HepG2 (cell line): ENCODE data around the gene FKBP5. TPM values are rescaled to one million over a fixed set of nuclear protein-coding genes. Genes with fewer than 3 reads are reported as not detected.

Experiments
- AFF4 ChIP-seq: sonication (generic); formaldehyde crosslinking; IDR thresholded peaks from 2 replicates; pipeline ENCODE4 v1.4.0; 2020; ENCODE audit warnings: missing genetic modification reagents
- CEBPB ChIP-seq: IDR thresholded peaks from 2 replicates; pipeline ENCODE4 v1.6.1; 2011; ENCODE audit warnings: low read depth, low read length, improper control_type of control experiment, borderline replicate concordance
- CENPX ChIP-seq: sonication (generic); formaldehyde crosslinking; IDR thresholded peaks from 2 replicates; pipeline ENCODE4 v1.9.0; 2021; ENCODE audit warnings: mild to moderate bottlenecking, missing genetic modification reagents, moderate library complexity
- FOXM1 ChIP-seq: sonication (generic); formaldehyde crosslinking; IDR thresholded peaks from 2 replicates; pipeline ENCODE4 v1.5.0; 2020; ENCODE audit warnings: missing genetic modification reagents
- GABPA ChIP-seq, 2 experiments: IDR thresholded peaks; 2 replicates each; pipeline ENCODE4 v1.6.1; 2011 to 2016; ENCODE audit warnings: low read depth in 2 of 2, low read length in 1 of 2, missing biosample characterization in 1 of 2, missing genetic modification characterization in 1 of 2
- HIC2 ChIP-seq: sonication (generic); formaldehyde crosslinking; IDR thresholded peaks from 2 replicates; pipeline ENCODE4 v1.9.0; 2022; ENCODE audit warnings: low read depth, missing genetic modification reagents
- IRF2 ChIP-seq: IDR thresholded peaks from 2 replicates; pipeline ENCODE4 v1.6.1; 2018; ENCODE audit warnings: missing genetic modification reagents, missing compliant biosample characterization
- MED13 ChIP-seq: sonication (generic); formaldehyde crosslinking; IDR thresholded peaks from 2 replicates; pipeline ENCODE4 v1.5.0; 2020; ENCODE audit warnings: missing genetic modification reagents
- NR0B2 ChIP-seq: sonication (generic); formaldehyde crosslinking; IDR thresholded peaks from 2 replicates; pipeline ENCODE4 v1.4.0; 2020; ENCODE audit warnings: mild to moderate bottlenecking, missing genetic modification reagents
- SMAD3 ChIP-seq: sonication (generic); formaldehyde crosslinking; IDR thresholded peaks from 2 replicates; pipeline ENCODE4 v1.4.0; 2020; ENCODE audit warnings: missing genetic modification reagents
- SP5 ChIP-seq: IDR thresholded peaks from 2 replicates; pipeline ENCODE4 v1.6.1; 2016; ENCODE audit warnings: low read depth, borderline replicate concordance
- U2AF2 ChIP-seq: fragments of 200-400 bp; formaldehyde crosslinking; IDR thresholded peaks from 2 replicates; pipeline ENCODE4 v1.6.1; 2017; ENCODE audit warnings: low read depth, mild to moderate bottlenecking, low read length
- ZNF3 ChIP-seq: IDR thresholded peaks from 2 replicates; pipeline ENCODE4 v1.7.0; 2017; ENCODE audit warnings: inconsistent platforms
- ZNF564 ChIP-seq: sonication (generic); formaldehyde crosslinking; IDR thresholded peaks from 2 replicates; pipeline ENCODE4 v1.8.1; 2023; ENCODE audit warnings: mild to moderate bottlenecking, missing genetic modification reagents
- ZNF609 ChIP-seq: sonication (generic); formaldehyde crosslinking; IDR thresholded peaks from 2 replicates; pipeline ENCODE4 v1.4.0; 2020; ENCODE audit warnings: mild to moderate bottlenecking, missing genetic modification reagents, borderline replicate concordance
- ZNF619 ChIP-seq: sonication (generic); formaldehyde crosslinking; IDR thresholded peaks from 2 replicates; pipeline ENCODE4 v1.4.0; 2020; ENCODE audit warnings: mild to moderate bottlenecking, missing genetic modification reagents
- ZNF672 ChIP-seq: sonication (generic); formaldehyde crosslinking; IDR thresholded peaks from 2 replicates; pipeline ENCODE4 v1.8.1; 2022; ENCODE audit warnings: missing genetic modification reagents
- ZSCAN30 ChIP-seq: sonication (generic); formaldehyde crosslinking; IDR thresholded peaks from 2 replicates; pipeline ENCODE4 v1.5.0; 2020; ENCODE audit warnings: mild to moderate bottlenecking, missing genetic modification reagents
- polyA plus RNA-seq, 8 experiments: library from polyadenylated mRNA; depleted of rRNA in 3 of 8; stranded (reverse) in 7 of 8; unstranded in 1 of 8; fragments of >200 nt; fragmentation: Illumina TruSeq in 4 of 8; extraction: Trizol in 4 of 8; gene quantifications; 2 replicates each; pipeline versions ENCODE4 v1.2.1 to v1.2.3, GENCODE V29; 2011 to 2016; ENCODE audit warnings: low read depth in 4 of 8, missing spikeins in 1 of 8, mixed read lengths in 1 of 8; ENCODE audit not compliant: insufficient read depth in 1 of 8
- total RNA-seq, 5 experiments: library from RNA; depleted of rRNA; stranded (reverse); fragments of >200 nt; fragmentation: Illumina TruSeq; extraction: Trizol; gene quantifications; 2 replicates each; pipeline ENCODE4 v1.2.3, GENCODE V29; 2016; ENCODE audit warnings: low read depth in 1 of 5

FKBP5 gene
- total and polyA plus RNA-seq, 2 of the 13 experiments (the other 11 are each of a cell fraction or from before 2014, with no cell fraction given): 8.0 to 17.4 TPM

GRCh38 chr6:35731736-35732532 lies 43.2 kb upstream of the FKBP5 start (continued):
- TF ChIP-seq ZNF609 (CRISPR knock-in tag) (peak; percentile 50; the same call in 1 of the 2 replicates), GABPA (IDR thresholded peaks at IDR 0.05; ENCODE audit: low read depth, low read length) (no peak), GABPA (CRISPR knock-in tag; IDR thresholded peaks at IDR 0.05; ENCODE audit: low read depth) (peak; percentile 70), HIC2 (CRISPR knock-in tag) (no peak; the same call in 1 of the 2 replicates), IRF2 (CRISPR knock-in tag) (peak; percentile 87), SMAD3 (no peak), MED13 (CRISPR knock-in tag) (peak; percentile 54), ZSCAN30 (CRISPR knock-in tag) (no peak; the same call in 1 of the 2 replicates), CEBPB (no peak), FOXM1 (CRISPR knock-in tag) (no peak), U2AF2 (peak; percentile 64; the same call in 1 of the 2 replicates), NR0B2 (CRISPR knock-in tag) (no peak; the same call in 1 of the 2 replicates), ZNF619 (CRISPR knock-in tag) (peak; percentile 24; the same call in 1 of the 2 replicates), ZNF672 (CRISPR knock-in tag) (no peak), ZNF564 (no peak; the same call in none of the 2 replicates), ZNF3 (CRISPR knock-in tag) (peak; percentile 22; the same call in 1 of the 2 replicates), AFF4 (CRISPR knock-in tag) (no peak), CENPX (CRISPR knock-in tag) (no peak), SP5 (CRISPR knock-in tag) (peak; percentile 87)
